IMR-90 (cell line): ENCODE results near the gene TMPRSS6. TPM values are rescaled to one million over a fixed set of nuclear protein-coding genes. Genes with fewer than 3 reads are reported as not detected.

ENCODE experiments used
- ATAC-seq: fragments of 200-7000 bp; cut with Tn5 transposase; 2 replicates; pipeline ENCODE4 v1.9.1; 2020; ENCODE audit warnings: low read depth, mild to moderate bottlenecking, moderate library complexity
- BruUV-seq: library from RNA; stranded (reverse); fragments of 400-500 nt; replicated peaks from 2 replicates; lab custom pipeline; 2021; lab: Mats Ljungman, UMichigan
- CTCF ChIA-PET: fragments of 300-600 bp; formaldehyde crosslinking; extraction: SDS; loops from one replicate; lab custom pipeline; 2021; ENCODE audit warnings: antibody characterized with exemption; lab: Yijun Ruan, JAX
- POLR2A ChIA-PET: fragments of 300-600 bp; sonication (Branson Sonifier 250); formaldehyde crosslinking; loops from one replicate; lab custom pipeline; 2022; ENCODE audit warnings: antibody characterized with exemption; ENCODE audit not compliant: unreplicated experiment; lab: Charles Lee
- DNase-seq: peaks from one replicate; pipeline ENCODE4 v3.0.0; 2013
- H2AFZ ChIP-seq: replicated peaks from 2 replicates; pipeline ENCODE3; 2013; ENCODE audit warnings: low read length, mild to moderate bottlenecking; ENCODE audit not compliant: poor library complexity
- H2AK5ac ChIP-seq: 2 replicates; pipeline ENCODE4 v1.6.1; 2013; ENCODE audit warnings: low read depth, low read length, inconsistent platforms
- H2AK9ac ChIP-seq: replicated peaks from 2 replicates; pipeline ENCODE3; 2013; ENCODE audit warnings: mild to moderate bottlenecking, low read depth, low read length, moderate library complexity; ENCODE audit not compliant: poor library complexity
- H2BK120ac ChIP-seq: 2 replicates; pipeline ENCODE4 v1.6.1; 2013; ENCODE audit warnings: low read depth, low read length, inconsistent platforms
- H2BK15ac ChIP-seq: 3 replicates; pipeline ENCODE4 v1.6.1; 2013; ENCODE audit warnings: low read depth, low read length, inconsistent platforms
- H2BK20ac ChIP-seq: 2 replicates; pipeline ENCODE4 v1.6.1; 2013; ENCODE audit warnings: low read depth, mild to moderate bottlenecking, inconsistent platforms, low read length, moderate library complexity
- H2BK5ac ChIP-seq: 2 replicates; pipeline ENCODE4 v1.6.1; 2013; ENCODE audit warnings: mild to moderate bottlenecking, low read depth, low read length, inconsistent platforms; ENCODE audit not compliant: poor library complexity, severe bottlenecking
- H3K14ac ChIP-seq: replicated peaks from 2 replicates; pipeline ENCODE4 v1.6.1; 2013; ENCODE audit warnings: low read depth, low read length, inconsistent platforms
- H3K18ac ChIP-seq: 2 replicates; pipeline ENCODE4 v1.6.1; 2013; ENCODE audit warnings: low read depth, low read length, control low read depth
- H3K23ac ChIP-seq: 2 replicates; pipeline ENCODE4 v1.6.1; 2013; ENCODE audit warnings: low read depth, low read length, inconsistent platforms
- H3K27ac ChIP-seq: 2 replicates; pipeline ENCODE4 v1.5.1; 2013; ENCODE audit warnings: mild to moderate bottlenecking, control low read depth, low read length; ENCODE audit not compliant: insufficient read depth
- H3K27me3 ChIP-seq: 2 replicates; pipeline ENCODE4 v1.6.1; 2013; ENCODE audit warnings: low read length; ENCODE audit not compliant: control insufficient read depth, insufficient read depth
- H3K36me3 ChIP-seq: 2 replicates; pipeline ENCODE4 v1.6.1; 2013; ENCODE audit warnings: low read length, mixed read lengths; ENCODE audit not compliant: control insufficient read depth, insufficient read depth
- H3K4ac ChIP-seq: 2 replicates; pipeline ENCODE4 v1.6.1; 2013; ENCODE audit warnings: low read depth, low read length, inconsistent platforms
- H3K4me1 ChIP-seq: 2 replicates; pipeline ENCODE4 v1.6.1; 2013; ENCODE audit warnings: low read length, mixed read lengths; ENCODE audit not compliant: control insufficient read depth, insufficient read depth
- H3K4me2 ChIP-seq: 2 replicates; pipeline ENCODE4 v1.6.1; 2013; ENCODE audit warnings: low read depth, mild to moderate bottlenecking, control low read depth, low read length, moderate library complexity
- H3K4me3 ChIP-seq: 2 replicates; pipeline ENCODE4 v1.5.1; 2013; ENCODE audit warnings: low read depth, mild to moderate bottlenecking, control low read depth, low read length, moderate library complexity; ENCODE audit not compliant: insufficient read depth
- H3K56ac ChIP-seq: 2 replicates; pipeline ENCODE4 v1.6.1; 2013; ENCODE audit warnings: low read length, inconsistent platforms; ENCODE audit not compliant: insufficient read depth; ENCODE audit errors: extremely low read depth
- H3K79me1 ChIP-seq, 2 experiments: 2 replicates each; pipeline ENCODE4 v1.6.1; 2013; ENCODE audit warnings: low read length in 2 of 2, inconsistent platforms in 1 of 2, low read depth in 1 of 2
- H3K9ac ChIP-seq: 2 replicates; pipeline ENCODE4 v1.6.1; 2013; ENCODE audit warnings: low read depth, low read length, control low read depth
- H3K9me1 ChIP-seq: 2 replicates; pipeline ENCODE4 v1.6.1; 2013; ENCODE audit warnings: low read length, inconsistent platforms; ENCODE audit not compliant: insufficient read depth
- H3K9me3 ChIP-seq: 2 replicates; pipeline ENCODE4 v1.6.1; 2013; ENCODE audit warnings: low read length; ENCODE audit not compliant: control insufficient read depth, insufficient read depth
- H4K20me1 ChIP-seq: 2 replicates; pipeline ENCODE4 v1.6.1; 2013; ENCODE audit warnings: low read length, inconsistent platforms; ENCODE audit not compliant: insufficient read depth
- H4K5ac ChIP-seq: 2 replicates; pipeline ENCODE4 v1.6.1; 2013; ENCODE audit warnings: mild to moderate bottlenecking, low read depth, low read length, control low read depth
- H4K8ac ChIP-seq, 2 experiments: 2 replicates each; pipeline ENCODE4 v1.6.1; 2013; ENCODE audit warnings: low read depth in 2 of 2, low read length in 2 of 2, control low read depth in 1 of 2, inconsistent platforms in 1 of 2
- H4K91ac ChIP-seq: 2 replicates; pipeline ENCODE4 v1.6.1; 2013; ENCODE audit warnings: low read depth, low read length, inconsistent platforms; ENCODE audit not compliant: insufficient read depth
- CHD1 ChIP-seq: IDR thresholded peaks from 2 replicates; pipeline ENCODE4 v1.6.1; 2012; ENCODE audit warnings: low read depth, low read length, improper control_type of control experiment
- FOS ChIP-seq: fragments of 150-350 bp; IDR thresholded peaks from 2 replicates; pipeline ENCODE4 v1.6.1; 2016; ENCODE audit warnings: low read depth, low read length
- MAZ ChIP-seq: IDR thresholded peaks from 2 replicates; pipeline ENCODE4 v1.6.1; 2012; ENCODE audit warnings: low read depth, mild to moderate bottlenecking, low read length, improper control_type of control experiment, moderate library complexity, borderline replicate concordance
- MXI1 ChIP-seq: IDR thresholded peaks from 2 replicates; pipeline ENCODE4 v1.6.1; 2012; ENCODE audit warnings: low read depth, mild to moderate bottlenecking, low read length, moderate library complexity, borderline replicate concordance
- NFE2L2 ChIP-seq: fragments of 150-350 bp; IDR thresholded peaks from 2 replicates; pipeline ENCODE4 v1.6.1; 2016; ENCODE audit warnings: low read depth, mild to moderate bottlenecking, low read length
- POLR2A ChIP-seq: IDR thresholded peaks from 2 replicates; pipeline ENCODE4 v1.6.1; 2012; ENCODE audit warnings: mild to moderate bottlenecking, low read depth, low read length
- RAD21 ChIP-seq: IDR thresholded peaks from 2 replicates; pipeline ENCODE4 v1.6.1; 2012; ENCODE audit warnings: low read length, improper control_type of control experiment
- RCOR1 ChIP-seq: IDR thresholded peaks from 2 replicates; pipeline ENCODE4 v1.6.1; 2012; ENCODE audit warnings: mild to moderate bottlenecking, low read length, improper control_type of control experiment; ENCODE audit not compliant: insufficient replicate concordance
- RFX5 ChIP-seq: IDR thresholded peaks from 2 replicates; pipeline ENCODE4 v1.8.0; 2012; ENCODE audit warnings: low read depth, mild to moderate bottlenecking, low read length, moderate library complexity
- whole genome bisulfite sequencing, 2 experiments: methylation state at CpG; one replicate each; pipeline versions ENCODE4 v1.1.5 to v1.1.7; 2013; ENCODE audit warnings: missing lambda C conversion rate in 2 of 2; ENCODE audit not compliant: insufficient read length in 1 of 2; ENCODE audit errors: extremely low coverage in 2 of 2; 5-methylcytosine and 5-hydroxymethylcytosine counted together
- dilution Hi-C: fragments of 300-500 bp; cut with HindIII; formaldehyde crosslinking; loops from one replicate; pipeline ENCODE4 v1.14.3; 2018; ENCODE audit warnings: low sequenced_read_pairs; ENCODE audit not compliant: unreplicated experiment
- in situ Hi-C: fragments of 300-500 bp; cut with MboI; formaldehyde crosslinking; loops from 3 replicates; pipeline ENCODE4 v1.14.3; 2019; ENCODE audit warnings: low sequenced_read_pairs, inconsistent platforms, mixed read lengths
- intact Hi-C: fragments of 100-400 bp; cut with micrococcal nuclease; formaldehyde crosslinking; loops from 2 replicates; pipeline ENCODE4 v1.10.0; 2022
- polyA plus RNA-seq, 3 experiments: library from polyadenylated mRNA; depleted of rRNA; stranded (reverse); fragments of >200 nt; gene quantifications; 2 replicates each; pipeline ENCODE4 v1.2.3, GENCODE V29; 2012; ENCODE audit warnings: low replicate concordance in 1 of 3
- total RNA-seq: library from RNA; depleted of rRNA; stranded (reverse); fragments of >200 nt; gene quantifications from 2 replicates; pipeline ENCODE4 v1.2.3, GENCODE V29; 2012
- TF ChIP-seq, protein P1 (sequence below): fragments of 150-350 bp; IDR thresholded peaks from 2 replicates; pipeline ENCODE4 v1.6.1; 2017; ENCODE audit warnings: mild to moderate bottlenecking, antibody characterized with exemption, low read length, low read depth
- TF ChIP-seq, protein P2 (sequence below): fragments of 150-350 bp; IDR thresholded peaks from 2 replicates; pipeline ENCODE4 v1.6.1; 2016; ENCODE audit warnings: low read depth, mild to moderate bottlenecking, low read length, moderate library complexity, borderline replicate concordance
- TF ChIP-seq, protein P3 (sequence below): conservative IDR thresholded peaks from 2 replicates; pipeline ENCODE4 v1.5.1; 2012; ENCODE audit warnings: mild to moderate bottlenecking, low read depth, low read length, improper control_type of control experiment

Gene TMPRSS6
- total and polyA plus RNA-seq, 2 of the 4 experiments (the other 2 are of a cell fraction), result not detected

GRCh38 chr22:37119872-37120271, 10.4 kb upstream of the TMPRSS6 start:
- H2AK5ac ChIP-seq, result no peak overlapping the region
- H3K56ac ChIP-seq, result no peak overlapping the region
- H2BK120ac ChIP-seq, result no peak overlapping the region
- ATAC-seq (no peak), DNase-seq (no peak)
- H3K9me1 ChIP-seq, result no peaks in the 10 kb centered on the region
- H4K91ac ChIP-seq, result no peak overlapping the region
- peaks cover 3% of the 10 kb centered on the region; the same call in 1 of the 2 replicates for H3K4me1 ChIP-seq
- H3K9ac ChIP-seq, result no peak overlapping the region
- dilution Hi-C loops (no loop called here), in situ Hi-C loops (no loop called here), intact Hi-C loops (no loop called here)
- no peak overlapping the region for H3K18ac ChIP-seq
- H4K20me1 ChIP-seq, result no peaks in the 10 kb centered on the region
- H3K4me2 ChIP-seq, result no peak overlapping the region
- H2BK15ac ChIP-seq, result no peak overlapping the region
- H2AK9ac ChIP-seq, result no peak overlapping the region
- BruUV-seq, result no TSS peak
- WGBS, 2 experiments, result 73% methylated on average over 4 of the region's 13 CpGs; no CpG with 5 or more reads in 1 of the 2 experiments
- H2BK20ac ChIP-seq, result no peak overlapping the region
- no peaks in the 10 kb centered on the region for H3K79me1 ChIP-seq
- no peak overlapping the region for H3K23ac ChIP-seq
- peaks cover 56% of the 10 kb centered on the region for H3K27me3 ChIP-seq
- H2BK5ac ChIP-seq, result no peak overlapping the region
- ChIA-PET POLR2A (no interaction called here), CTCF (no interaction called here)
- H3K14ac ChIP-seq, result no peak overlapping the region
- no peak overlapping the region for H3K4ac ChIP-seq
- TF ChIP-seq, protein P1, sequence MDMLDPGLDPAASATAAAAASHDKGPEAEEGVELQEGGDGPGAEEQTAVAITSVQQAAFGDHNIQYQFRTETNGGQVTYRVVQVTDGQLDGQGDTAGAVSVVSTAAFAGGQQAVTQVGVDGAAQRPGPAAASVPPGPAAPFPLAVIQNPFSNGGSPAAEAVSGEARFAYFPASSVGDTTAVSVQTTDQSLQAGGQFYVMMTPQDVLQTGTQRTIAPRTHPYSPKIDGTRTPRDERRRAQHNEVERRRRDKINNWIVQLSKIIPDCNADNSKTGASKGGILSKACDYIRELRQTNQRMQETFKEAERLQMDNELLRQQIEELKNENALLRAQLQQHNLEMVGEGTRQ, result no peak
- TF ChIP-seq, protein P2, sequence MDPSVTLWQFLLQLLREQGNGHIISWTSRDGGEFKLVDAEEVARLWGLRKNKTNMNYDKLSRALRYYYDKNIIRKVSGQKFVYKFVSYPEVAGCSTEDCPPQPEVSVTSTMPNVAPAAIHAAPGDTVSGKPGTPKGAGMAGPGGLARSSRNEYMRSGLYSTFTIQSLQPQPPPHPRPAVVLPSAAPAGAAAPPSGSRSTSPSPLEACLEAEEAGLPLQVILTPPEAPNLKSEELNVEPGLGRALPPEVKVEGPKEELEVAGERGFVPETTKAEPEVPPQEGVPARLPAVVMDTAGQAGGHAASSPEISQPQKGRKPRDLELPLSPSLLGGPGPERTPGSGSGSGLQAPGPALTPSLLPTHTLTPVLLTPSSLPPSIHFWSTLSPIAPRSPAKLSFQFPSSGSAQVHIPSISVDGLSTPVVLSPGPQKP, result no peak
- no peak for TF ChIP-seq POLR2A
- no peak for TF ChIP-seq RFX5
- no peak for TF ChIP-seq MXI1
- TF ChIP-seq MAZ, result no peak
- TF ChIP-seq FOS, result no peak
- TF ChIP-seq NFE2L2, result no peak
- TF ChIP-seq RCOR1, result no peak
- no peak for TF ChIP-seq RAD21
- TF ChIP-seq CHD1, result no peak
- TF ChIP-seq, protein P3, sequence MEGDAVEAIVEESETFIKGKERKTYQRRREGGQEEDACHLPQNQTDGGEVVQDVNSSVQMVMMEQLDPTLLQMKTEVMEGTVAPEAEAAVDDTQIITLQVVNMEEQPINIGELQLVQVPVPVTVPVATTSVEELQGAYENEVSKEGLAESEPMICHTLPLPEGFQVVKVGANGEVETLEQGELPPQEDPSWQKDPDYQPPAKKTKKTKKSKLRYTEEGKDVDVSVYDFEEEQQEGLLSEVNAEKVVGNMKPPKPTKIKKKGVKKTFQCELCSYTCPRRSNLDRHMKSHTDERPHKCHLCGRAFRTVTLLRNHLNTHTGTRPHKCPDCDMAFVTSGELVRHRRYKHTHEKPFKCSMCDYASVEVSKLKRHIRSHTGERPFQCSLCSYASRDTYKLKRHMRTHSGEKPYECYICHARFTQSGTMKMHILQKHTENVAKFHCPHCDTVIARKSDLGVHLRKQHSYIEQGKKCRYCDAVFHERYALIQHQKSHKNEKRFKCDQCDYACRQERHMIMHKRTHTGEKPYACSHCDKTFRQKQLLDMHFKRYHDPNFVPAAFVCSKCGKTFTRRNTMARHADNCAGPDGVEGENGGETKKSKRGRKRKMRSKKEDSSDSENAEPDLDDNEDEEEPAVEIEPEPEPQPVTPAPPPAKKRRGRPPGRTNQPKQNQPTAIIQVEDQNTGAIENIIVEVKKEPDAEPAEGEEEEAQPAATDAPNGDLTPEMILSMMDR, result no peak
- H2AFZ ChIP-seq, result no peak overlapping the region
- H3K36me3 ChIP-seq, result no peaks in the 10 kb centered on the region
- no peak overlapping the region for H3K4me3 ChIP-seq
- H4K8ac ChIP-seq, result no peak overlapping the region
- no peak overlapping the region for H3K27ac ChIP-seq
- H3K9me3 ChIP-seq, result no peaks in the 10 kb centered on the region
- H4K5ac ChIP-seq, result no peak overlapping the region
